NCI-H446 (cell line): ENCODE results near the gene CDK5RAP2.

Experiments used
- DNase-seq, 2 experiments: peaks; one replicate each; lab custom pipeline; 2025; lab: John Stamatoyannopoulos, UW

The CDK5RAP2 gene

GRCh38 chr9:120398286-120398685 is 181.7 kb downstream of the CDK5RAP2 start:
- DNase-seq, result no peak

- DNase-seq, result no peak
Measured at GRCh38 chr9:120397453-120397852, 182.5 kb downstream of the CDK5RAP2 start.

GRCh38 chr9:120396931-120397330 is 183.0 kb downstream of the CDK5RAP2 start:
- no peak for DNase-seq

- DNase-seq, result no peak
Measured at GRCh38 chr9:120396418-120396817, 183.5 kb downstream of the CDK5RAP2 start.

- no peak for DNase-seq
Measured at GRCh38 chr9:120395376-120395775, 184.6 kb downstream of the CDK5RAP2 start.

- no peak for DNase-seq
Measured at GRCh38 chr9:120394058-120394669, 185.8 kb downstream of the CDK5RAP2 start.

- DNase-seq, result no peak
Measured at GRCh38 chr9:120393386-120394057, 186.4 kb downstream of the CDK5RAP2 start.

- DNase-seq, result no peak
Measured at GRCh38 chr9:120392711-120393110, 187.3 kb downstream of the CDK5RAP2 start.

- no peak for DNase-seq
Measured at GRCh38 chr9:120392245-120392644, 187.7 kb downstream of the CDK5RAP2 start.

GRCh38 chr9:120391691-120392090 is 188.3 kb downstream of the CDK5RAP2 start:
- DNase-seq, result no peak

GRCh38 chr9:120390637-120391190 is 189.3 kb downstream of the CDK5RAP2 start:
- DNase-seq, result no peak

GRCh38 chr9:120389867-120390266 is 190.1 kb downstream of the CDK5RAP2 start:
- no peak for DNase-seq

GRCh38 chr9:120389300-120389699 is 190.7 kb downstream of the CDK5RAP2 start:
- no peak for DNase-seq

- no peak for DNase-seq
Measured at GRCh38 chr9:120388003-120388855, 191.7 kb downstream of the CDK5RAP2 start.

- no peak for DNase-seq
Measured at GRCh38 chr9:120387257-120388002, 192.5 kb downstream of the CDK5RAP2 start.

GRCh38 chr9:120386390-120387131 is 193.4 kb downstream of the CDK5RAP2 start:
- DNase-seq, result peak in 1 of 2 experiments; percentile 39

- DNase-seq, result no peak
Measured at GRCh38 chr9:120385606-120386389, 194.2 kb downstream of the CDK5RAP2 start.

- DNase-seq, result no peak
Measured at GRCh38 chr9:120384925-120385272, 195.1 kb downstream of the CDK5RAP2 start.

- peak in 1 of 2 experiments; percentile 38 for DNase-seq
Measured at GRCh38 chr9:120383999-120384924, 195.7 kb downstream of the CDK5RAP2 start.
